GM18520 (cell line): ENCODE data around the gene MAP2K5.
A peak's percentile ranks its signal among the peaks of the same experiment; 100 is the strongest.

Experiments used
- ATAC-seq: cut with Tn5 transposase; IDR thresholded peaks from one replicate; pipeline ENCODE4 v1.9.1; 2021; ENCODE audit not compliant: unreplicated experiment

The MAP2K5 gene

DNA sequence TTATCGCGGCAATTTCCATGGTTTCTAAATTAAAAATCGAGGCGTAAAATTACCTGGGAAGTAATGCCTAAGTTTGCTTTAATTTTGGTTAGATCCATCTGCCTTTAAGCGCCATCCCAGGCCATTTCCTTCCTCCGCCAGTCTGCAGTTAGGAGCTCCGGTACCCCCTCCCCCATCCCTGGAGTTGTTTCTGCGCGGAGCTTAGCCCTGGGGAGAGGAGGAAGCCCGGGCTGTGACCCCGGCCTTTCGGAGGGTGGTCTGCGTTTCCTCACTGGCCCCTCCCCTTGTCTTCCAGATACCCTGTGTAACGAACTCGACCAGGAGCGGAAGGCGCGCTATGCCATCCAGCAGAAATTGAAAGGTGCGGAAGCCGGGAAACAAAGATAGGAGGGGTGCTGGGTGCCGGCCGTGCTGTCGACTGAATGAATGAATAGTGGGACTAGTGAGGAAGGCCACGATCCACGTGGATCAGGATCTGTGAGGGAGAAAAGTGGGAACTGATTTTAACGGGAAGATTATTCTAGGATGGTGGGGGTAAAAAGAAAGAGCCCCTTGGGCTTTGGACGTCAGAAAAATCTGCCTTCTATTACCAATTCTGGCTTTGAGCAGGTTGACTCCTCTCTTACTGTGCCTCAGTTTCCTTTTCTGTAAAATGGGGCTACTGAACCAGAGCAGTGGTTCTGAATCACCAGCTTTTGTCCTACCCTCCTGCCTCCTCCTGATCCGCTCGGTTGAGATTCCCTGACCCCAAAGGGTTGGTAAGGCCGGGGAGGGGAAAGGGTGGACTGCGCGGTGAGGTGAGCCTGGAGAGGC is 290.6 kb downstream of the MAP2K5 start:
- no peak for ATAC-seq

DNA sequence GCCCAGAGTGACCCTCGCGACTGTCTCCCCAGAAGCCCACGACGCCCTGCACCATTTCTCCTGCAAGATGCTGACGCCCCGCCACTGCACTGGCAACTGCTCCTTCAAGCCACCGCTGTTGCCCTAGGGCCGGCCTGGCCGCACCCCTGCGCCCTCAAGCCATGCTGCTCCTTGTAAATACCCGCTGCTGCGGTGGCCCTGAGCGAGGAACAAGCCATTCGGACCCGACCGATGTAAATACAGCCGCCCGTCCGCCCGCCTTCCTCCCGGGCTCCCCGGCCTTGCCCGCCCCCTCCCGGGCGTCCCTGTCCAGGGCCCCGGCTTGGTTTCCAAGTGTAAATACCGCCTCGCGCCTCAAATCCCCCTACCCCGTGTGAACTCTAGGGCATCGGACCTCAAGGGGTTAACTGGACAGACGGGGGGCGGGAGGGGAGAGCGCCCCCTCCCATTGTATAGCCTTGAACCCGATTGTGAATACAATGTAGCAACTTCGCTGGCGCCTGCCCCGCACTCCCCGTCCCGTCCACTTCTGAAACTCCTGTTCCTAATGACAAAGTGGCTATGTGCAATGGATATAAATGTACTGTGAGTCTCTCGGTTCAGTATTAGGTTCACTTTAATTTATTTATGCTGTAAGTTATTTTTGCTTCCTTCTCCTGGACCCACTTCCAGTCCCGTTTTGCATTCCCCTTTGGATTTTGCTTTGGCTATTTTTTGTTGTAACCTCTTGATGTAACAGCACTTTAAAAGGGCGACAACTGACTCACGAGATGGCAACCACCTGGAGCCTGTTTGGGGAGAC is 291.4 kb downstream of the MAP2K5 start:
- ATAC-seq = no peak

DNA sequence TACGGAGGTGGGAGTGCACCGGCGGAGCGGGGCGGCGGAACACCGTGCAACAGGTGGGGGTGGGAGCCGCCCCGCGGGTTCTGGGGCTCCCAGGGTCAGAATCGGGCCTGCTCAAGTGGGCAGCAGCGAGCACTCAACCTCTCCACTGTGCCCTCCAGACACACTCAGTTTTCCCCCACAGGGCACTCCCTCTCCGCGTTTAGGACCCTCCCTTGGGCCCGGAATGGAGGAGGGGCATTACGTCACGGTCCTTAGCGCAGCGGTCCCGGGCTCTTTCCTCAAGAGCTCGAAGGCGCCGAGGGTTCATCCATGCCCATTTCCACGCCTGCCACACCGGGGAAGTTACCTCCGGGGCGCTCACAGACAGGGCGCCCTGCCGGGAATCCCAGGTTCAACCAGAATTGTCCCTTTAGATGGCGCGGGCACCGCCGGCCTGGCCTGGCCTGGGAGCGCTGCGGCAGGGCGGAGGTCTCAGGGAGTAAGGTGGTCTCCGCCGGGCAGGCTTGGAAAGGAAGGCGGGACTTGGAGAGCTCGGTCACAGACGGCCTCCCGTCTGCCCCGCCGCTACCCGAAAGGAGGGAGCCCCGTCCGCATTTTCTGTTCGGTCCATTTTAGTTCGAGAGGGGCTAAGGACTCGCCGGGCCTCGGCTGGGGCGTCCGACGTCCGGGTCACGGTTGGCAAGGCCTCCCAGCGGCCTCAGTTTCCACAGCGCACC is 292.2 kb downstream of the MAP2K5 start:
- ATAC-seq = no peak

DNA sequence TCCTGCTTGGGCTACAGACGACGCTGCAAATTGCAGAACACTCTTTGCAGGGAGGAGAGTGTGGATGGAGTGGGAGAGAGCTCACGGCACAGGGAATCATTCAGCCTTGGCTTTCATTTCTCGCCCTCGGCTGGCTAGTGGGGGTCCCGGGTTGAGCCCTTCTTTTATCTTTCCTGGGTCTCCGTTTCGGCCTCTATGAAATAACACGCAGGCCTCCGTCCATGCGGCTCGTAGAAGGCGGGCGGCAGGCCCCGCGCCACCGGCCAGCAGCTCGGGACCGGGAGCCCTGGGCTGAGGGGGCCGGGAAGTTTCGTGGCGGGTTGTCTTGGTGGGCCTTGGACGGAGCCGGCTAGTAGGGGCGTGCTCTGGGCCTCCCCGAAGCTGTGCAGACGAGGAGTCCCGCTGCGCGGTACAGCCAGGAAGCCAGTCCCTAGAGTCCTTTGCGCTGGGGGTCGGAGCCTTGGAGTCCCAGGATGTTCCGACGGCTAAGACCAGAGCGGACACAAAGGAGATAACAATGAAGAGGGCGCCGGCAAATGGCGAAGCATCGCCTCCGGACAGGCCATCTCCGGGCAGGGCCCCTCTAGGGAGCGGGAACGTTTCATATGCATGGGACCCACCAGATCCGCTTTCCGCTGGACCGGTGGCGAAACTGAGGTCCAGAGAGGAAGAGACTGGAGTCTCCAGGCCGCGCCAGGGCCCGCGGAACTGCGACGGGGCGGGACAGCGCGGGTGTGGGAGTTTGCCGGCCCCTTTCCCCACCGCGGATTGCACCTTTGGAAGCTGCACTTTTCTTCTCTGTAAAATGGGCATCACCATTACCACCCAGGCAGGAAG is 293.0 kb downstream of the MAP2K5 start:
- no peak for ATAC-seq

DNA sequence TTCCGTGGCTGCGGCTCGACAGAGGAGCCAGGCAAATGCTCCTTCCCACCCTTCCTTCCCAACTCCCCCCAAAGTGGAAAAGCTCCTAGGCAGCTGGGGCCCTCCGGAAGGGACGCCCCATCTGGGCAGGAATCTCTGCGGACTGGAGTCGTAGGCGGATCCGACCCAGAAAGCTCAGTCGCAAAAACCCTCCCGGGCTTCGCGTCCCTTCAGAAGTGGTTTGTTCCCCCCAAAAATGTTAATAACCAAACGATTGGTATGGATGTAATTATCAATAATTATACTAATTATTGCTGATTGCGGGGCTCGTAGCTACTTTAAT is 293.6 kb downstream of the MAP2K5 start:
- ATAC-seq = no peak

DNA sequence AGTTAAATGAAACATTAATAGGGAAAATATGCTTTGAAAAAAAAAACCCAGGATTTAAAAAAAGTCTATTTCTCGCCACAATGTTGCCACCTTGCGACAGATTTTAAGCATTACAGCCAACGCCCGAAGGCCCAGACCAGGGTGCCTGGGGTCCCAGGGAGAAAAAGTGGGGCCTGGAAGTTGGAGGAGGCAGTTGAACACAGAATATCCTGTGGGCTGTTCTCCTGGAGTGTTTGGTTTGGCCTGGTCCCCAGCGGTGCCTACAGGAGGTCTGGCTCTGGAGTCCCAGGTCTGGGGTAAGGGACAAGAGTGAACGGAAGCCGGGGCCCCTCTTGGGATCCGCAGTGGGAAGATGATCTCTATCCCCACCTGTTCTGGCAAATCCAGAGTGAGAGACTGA is 294.0 kb downstream of the MAP2K5 start:
- ATAC-seq = no peak

DNA sequence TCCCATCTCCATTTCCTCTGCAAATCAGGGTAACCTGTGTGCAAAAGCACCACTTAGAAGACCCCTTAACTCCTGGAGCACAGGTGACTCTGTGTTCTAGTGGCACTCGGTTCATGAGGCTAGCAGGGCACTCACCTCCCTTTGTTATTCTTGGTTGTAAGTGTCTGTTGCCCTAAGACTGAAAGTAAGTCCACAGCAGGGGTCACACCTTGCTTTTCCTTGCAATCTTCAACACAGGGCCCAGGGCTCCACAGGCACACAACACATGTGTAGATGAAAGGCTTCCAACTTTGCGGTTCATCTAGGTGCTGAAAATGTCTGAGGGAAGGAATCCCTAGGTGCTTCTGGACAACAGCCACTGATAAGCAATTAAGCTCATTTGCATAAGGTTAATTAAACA is 294.5 kb downstream of the MAP2K5 start:
- no peak for ATAC-seq

DNA sequence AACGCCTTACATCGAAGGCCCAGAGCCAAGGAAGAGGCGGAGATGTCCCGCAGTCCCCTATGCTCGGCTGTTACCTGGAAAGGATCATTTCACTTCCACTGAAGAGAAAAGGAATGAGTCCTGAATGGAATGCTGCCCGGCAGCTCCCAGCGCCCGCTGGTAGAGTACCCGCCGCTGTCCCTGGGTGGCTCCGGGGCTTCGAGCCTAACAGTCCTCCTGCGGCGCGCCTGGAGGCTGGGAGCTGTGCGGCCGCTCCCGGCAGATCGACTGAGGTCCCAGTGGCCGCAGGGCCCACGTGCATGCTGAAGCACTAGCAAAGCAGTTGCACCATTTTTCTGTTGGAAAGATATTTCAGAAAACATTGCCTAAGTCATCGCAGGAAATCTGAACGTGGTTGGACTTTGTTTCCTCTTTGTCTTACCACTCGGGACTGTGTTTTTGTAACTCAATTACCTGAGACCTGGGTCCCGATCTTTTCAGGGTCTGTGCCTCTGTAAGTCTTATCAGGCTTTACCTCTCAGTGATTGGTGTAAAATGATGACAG is 296.4 kb downstream of the MAP2K5 start:
- ATAC-seq = no peak

DNA sequence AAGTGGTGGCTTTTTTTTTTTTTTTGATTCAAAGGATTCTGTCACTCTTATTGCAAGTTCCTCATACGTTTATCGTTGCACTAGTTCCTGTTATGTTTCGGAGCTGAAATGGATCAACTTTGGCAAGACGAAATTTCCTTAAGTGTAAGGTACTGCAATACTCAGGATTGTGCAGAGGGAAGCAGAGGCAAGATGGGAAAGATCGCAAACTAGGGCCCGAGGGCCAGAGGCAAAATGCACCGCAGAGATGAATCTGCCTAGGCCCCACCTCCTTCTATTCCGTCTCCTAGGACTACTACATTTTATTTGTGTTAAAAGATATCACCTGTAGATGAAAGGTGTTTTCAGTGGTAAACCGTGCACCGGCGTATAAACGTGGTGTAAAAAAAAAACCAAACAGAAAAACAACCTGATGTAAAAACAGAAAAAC is 297.0 kb downstream of the MAP2K5 start:
- peak; percentile 4 for ATAC-seq

DNA sequence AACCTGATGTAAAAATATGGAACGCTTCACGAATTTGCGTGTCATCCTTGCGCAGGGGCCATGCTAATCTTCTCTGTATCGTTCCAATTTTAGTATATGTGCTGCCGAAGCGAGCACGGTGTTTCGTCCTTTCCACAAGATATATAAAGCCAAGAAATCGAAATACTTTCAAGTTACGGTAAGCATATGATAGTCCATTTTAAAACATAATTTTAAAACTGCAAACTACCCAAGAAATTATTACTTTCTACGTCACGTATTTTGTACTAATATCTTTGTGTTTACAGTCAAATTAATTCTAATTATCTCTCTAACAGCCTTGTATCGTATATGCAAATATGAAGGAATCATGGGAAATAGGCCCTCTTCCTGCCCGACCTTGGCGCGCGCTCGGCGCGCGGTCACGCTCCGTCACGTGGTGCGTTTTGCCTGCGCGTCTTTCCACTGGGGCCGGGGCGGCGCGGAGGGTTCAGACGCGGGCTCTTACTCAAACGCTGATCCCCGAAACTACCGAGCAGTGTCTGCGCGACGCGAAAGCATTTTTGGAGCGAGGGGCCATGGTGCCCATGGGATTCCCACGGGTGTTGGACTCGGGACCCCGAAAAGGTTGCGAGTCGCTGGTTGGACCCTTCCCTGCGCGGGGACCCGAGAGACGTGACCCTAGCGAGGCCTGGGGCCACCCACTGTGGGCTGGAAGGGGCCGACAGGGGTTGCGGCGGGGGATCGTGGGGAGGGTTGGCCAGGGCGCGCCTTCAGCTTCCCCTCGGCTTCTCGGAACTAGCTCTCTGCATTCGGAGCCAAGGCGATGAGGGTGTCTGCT is 297.6 kb downstream of the MAP2K5 start, which contains the start of gene RNU6-1:
TSS of gene RNU6-1 (minus strand) at position 117 of the 820 bp plus-strand sequence.
- peak; percentile 80 for ATAC-seq

DNA sequence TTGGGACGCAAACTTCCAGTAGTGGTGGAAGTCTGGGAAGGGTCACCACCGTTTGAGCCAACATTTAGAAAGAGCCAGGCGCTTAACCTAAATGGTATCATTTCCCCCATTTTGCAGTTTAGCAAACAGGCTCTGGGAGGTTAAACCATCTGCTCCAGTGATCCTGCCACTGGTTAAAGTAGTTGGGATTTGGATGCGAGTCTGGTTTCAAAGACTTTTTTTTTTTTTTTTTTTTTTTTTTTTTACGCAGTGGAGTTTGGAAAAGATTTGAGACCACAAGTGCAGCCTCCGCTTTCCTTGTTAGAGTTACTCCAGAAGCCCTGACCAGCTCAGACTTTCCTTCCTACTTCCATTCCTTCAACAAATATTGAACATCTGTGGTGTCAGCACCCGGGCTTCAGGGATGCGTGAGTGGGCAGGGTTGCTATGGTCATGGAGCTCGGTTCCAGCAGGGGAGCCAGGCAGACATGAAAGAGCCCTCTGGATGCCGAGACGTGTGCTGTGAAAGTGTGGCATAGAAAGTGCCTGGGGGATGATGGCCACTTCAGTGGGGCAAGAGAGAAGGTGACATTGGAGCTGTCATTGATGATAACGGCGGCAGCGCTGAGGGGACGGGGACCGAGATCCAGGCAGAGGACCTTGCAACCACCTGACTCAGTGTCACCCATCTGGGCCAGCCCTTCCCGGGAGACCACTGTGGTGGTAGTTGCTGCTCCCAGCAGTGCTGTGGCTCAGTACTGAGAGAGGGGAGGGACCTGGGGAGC is 298.4 kb downstream of the MAP2K5 start:
- peak; percentile 1 for ATAC-seq

DNA sequence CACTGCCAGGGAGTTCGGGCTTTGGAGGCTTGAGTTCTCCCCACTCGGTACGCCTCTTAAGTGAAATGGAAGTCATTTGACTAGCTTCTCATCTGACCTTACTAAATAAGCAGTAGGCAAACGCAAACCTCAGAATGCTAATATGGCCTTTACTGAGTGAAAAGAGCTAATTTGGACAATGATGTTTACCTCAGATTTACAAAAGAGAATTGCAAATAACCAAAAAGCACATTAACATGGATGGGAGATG is 298.9 kb downstream of the MAP2K5 start:
- ATAC-seq = no peak

DNA sequence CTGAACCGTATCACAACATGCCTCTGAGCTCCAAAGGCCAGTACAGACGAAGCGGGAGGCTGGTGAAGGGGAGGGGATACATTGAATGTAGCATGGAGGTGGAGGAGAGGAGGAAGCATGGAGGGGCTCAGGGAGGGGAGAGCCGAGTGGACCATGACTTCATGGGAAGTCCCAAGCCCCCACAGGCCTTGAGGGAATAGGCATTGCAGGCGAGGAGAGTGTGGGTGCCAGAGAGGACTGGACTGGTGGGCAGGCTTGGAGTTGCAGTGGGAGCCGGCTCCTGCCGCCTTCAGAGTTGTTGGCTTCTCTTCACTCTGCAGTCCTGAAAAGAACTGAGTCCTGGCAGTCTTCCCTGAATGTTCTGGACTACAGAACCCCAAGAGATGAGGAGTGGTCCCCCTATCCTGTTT is 300.6 kb downstream of the MAP2K5 start:
- ATAC-seq = no peak

DNA sequence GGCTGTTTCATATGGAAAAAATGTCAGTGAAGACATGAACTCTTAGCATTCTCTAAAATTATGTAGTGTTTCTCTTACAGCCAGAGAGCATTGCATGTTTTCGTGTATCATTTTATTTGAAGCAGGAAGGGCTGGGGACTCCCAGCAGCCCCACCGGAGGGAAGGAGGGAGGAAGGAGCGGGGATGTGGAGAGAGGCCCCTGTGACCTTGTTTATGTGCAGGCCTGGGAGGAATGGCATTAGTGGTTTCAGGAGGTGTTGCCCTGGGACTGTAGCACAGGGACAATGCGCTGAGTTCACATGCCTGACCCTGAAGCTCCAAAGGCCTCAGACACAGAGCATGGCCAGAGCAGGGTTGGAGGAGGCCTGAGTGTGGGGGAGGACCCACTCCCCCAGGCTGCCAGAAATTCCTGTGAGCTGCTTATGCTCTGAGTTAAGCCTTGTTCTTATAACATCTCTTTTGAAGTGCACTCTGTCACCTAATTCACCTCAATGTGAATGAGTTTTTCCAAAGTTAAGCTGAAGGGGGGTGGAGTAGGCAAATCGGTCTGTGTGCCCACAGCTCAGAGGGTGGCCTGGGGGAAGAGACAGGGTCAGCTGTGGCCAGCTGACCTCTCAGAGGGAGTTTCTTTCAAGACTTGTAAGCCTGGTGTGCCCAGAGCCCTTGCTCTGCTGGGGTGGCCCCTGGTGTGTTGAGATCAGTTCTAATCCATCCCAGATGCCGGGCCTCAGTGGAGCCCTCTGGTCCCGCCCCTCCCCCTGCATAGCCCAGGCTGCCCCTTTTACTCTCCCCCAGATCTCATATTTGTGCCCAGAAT is 301.3 kb downstream of the MAP2K5 start:
- no peak for ATAC-seq

DNA sequence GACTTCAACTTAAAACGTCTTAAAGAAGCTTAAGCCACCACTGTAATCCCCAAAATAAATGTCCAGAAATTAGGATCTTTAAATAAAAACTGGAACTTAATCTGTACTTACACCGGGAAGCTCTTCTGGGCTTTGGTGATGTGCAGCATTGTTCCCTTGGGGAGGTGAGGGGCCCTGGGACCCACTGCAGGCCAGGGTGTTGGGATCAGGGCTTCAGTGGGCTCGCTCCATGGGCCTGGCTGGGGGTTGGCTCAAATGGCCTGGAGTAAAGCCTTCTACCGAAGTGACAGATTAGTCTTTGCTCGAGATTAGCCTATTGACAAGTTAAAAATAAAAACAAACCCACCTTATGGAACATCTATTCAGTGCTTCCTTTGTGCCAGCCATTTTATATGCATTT is 303.5 kb downstream of the MAP2K5 start:
- no peak for ATAC-seq

DNA sequence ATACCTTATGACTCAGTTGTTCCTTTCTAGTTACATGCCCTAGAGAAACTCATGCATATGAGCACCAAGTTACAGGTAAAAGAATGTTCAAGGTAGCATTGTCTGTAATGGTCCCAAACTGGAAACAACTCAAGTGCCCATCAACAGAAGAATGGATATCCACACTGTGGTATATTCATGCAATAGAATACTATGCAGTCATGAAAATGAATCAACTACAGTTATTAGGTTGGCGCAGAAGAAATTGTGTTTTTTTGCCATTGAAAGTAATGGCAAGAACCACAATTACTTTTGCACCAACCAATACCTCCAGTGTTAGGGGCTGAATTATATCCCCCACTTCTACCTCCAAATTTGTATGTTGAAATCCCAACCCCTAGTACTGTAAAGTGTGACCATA is 307.0 kb downstream of the MAP2K5 start:
- ATAC-seq = no peak

DNA sequence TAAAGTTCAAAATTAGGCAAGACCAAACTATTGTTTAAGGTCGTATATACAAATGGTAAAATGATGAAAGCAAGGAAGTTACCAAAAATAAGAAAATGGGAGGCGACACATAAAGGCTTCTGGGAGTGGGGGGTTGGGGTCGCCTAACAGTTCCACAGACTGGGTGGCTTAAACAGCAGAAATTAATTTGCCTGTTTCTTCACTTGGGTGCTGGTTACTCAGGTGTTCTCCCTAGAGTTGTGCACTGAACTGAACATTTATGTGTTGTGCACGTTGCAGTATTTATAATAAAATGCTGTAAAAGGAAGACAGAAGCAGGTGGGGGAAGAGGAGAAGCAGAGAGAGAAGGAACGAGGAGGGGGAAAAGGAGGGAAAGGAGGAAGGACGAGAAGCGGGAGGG is 307.8 kb downstream of the MAP2K5 start:
- no peak for ATAC-seq

DNA sequence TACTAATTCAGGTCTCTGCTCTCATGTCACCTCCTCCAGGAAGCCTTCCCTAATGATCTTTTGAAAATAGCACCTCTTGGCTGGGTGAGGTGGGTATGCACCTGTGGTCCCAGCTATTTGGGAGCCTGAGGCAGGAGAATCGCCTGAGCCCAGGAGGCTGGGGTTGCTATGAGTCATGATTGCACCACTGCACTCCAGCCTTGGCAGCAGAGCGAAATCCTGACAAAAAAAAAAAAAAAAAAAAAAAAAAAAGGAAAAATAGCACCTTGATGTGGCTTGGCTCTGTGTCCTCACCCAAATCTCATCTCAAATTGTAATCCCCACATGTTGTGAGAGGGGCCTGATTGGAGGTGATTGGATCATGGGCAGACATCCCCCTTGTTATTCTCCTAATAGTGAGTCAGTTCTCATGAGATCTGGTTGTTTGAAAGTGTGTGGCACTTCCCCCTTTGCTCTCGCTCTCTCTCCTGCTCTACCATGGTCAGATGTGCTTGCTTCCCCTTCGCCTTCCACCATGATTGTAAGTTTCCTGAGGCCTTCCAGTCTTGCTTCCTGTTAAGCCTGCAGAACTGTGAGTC is 308.6 kb downstream of the MAP2K5 start:
- no peak for ATAC-seq
